IMR-90 (cell line): Measurements from ENCODE around the gene EXOC4. TPM values are rescaled to one million over a fixed set of nuclear protein-coding genes. Genes with fewer than 3 reads are reported as not detected.

Source experiments
- ATAC-seq: fragments of 200-7000 bp; cut with Tn5 transposase; 2 replicates; pipeline ENCODE4 v1.9.1; 2020; ENCODE audit warnings: low read depth, mild to moderate bottlenecking, moderate library complexity
- BruUV-seq: library from RNA; stranded (reverse); fragments of 400-500 nt; replicated peaks from 2 replicates; lab custom pipeline; 2021; lab: Mats Ljungman, UMichigan
- CTCF ChIA-PET: fragments of 300-600 bp; formaldehyde crosslinking; extraction: SDS; loops from one replicate; lab custom pipeline; 2021; ENCODE audit warnings: antibody characterized with exemption; lab: Yijun Ruan, JAX
- POLR2A ChIA-PET: fragments of 300-600 bp; sonication (Branson Sonifier 250); formaldehyde crosslinking; loops from one replicate; lab custom pipeline; 2022; ENCODE audit warnings: antibody characterized with exemption; ENCODE audit not compliant: unreplicated experiment; lab: Charles Lee
- DNase-seq: peaks from one replicate; pipeline ENCODE4 v3.0.0; 2013
- H2AFZ ChIP-seq: replicated peaks from 2 replicates; pipeline ENCODE3; 2013; ENCODE audit warnings: low read length, mild to moderate bottlenecking; ENCODE audit not compliant: poor library complexity
- H2AK5ac ChIP-seq: 2 replicates; pipeline ENCODE4 v1.6.1; 2013; ENCODE audit warnings: low read depth, low read length, inconsistent platforms
- H2AK9ac ChIP-seq: replicated peaks from 2 replicates; pipeline ENCODE3; 2013; ENCODE audit warnings: mild to moderate bottlenecking, low read depth, low read length, moderate library complexity; ENCODE audit not compliant: poor library complexity
- H2BK120ac ChIP-seq: 2 replicates; pipeline ENCODE4 v1.6.1; 2013; ENCODE audit warnings: low read depth, low read length, inconsistent platforms
- H2BK15ac ChIP-seq: 3 replicates; pipeline ENCODE4 v1.6.1; 2013; ENCODE audit warnings: low read depth, low read length, inconsistent platforms
- H2BK20ac ChIP-seq: 2 replicates; pipeline ENCODE4 v1.6.1; 2013; ENCODE audit warnings: low read depth, mild to moderate bottlenecking, inconsistent platforms, low read length, moderate library complexity
- H2BK5ac ChIP-seq: 2 replicates; pipeline ENCODE4 v1.6.1; 2013; ENCODE audit warnings: mild to moderate bottlenecking, low read depth, low read length, inconsistent platforms; ENCODE audit not compliant: poor library complexity, severe bottlenecking
- H3K14ac ChIP-seq: replicated peaks from 2 replicates; pipeline ENCODE4 v1.6.1; 2013; ENCODE audit warnings: low read depth, low read length, inconsistent platforms
- H3K18ac ChIP-seq: 2 replicates; pipeline ENCODE4 v1.6.1; 2013; ENCODE audit warnings: low read depth, low read length, control low read depth
- H3K23ac ChIP-seq: 2 replicates; pipeline ENCODE4 v1.6.1; 2013; ENCODE audit warnings: low read depth, low read length, inconsistent platforms
- H3K27ac ChIP-seq: 2 replicates; pipeline ENCODE4 v1.5.1; 2013; ENCODE audit warnings: mild to moderate bottlenecking, control low read depth, low read length; ENCODE audit not compliant: insufficient read depth
- H3K27me3 ChIP-seq: 2 replicates; pipeline ENCODE4 v1.6.1; 2013; ENCODE audit warnings: low read length; ENCODE audit not compliant: control insufficient read depth, insufficient read depth
- H3K36me3 ChIP-seq: 2 replicates; pipeline ENCODE4 v1.6.1; 2013; ENCODE audit warnings: low read length, mixed read lengths; ENCODE audit not compliant: control insufficient read depth, insufficient read depth
- H3K4ac ChIP-seq: 2 replicates; pipeline ENCODE4 v1.6.1; 2013; ENCODE audit warnings: low read depth, low read length, inconsistent platforms
- H3K4me1 ChIP-seq: 2 replicates; pipeline ENCODE4 v1.6.1; 2013; ENCODE audit warnings: low read length, mixed read lengths; ENCODE audit not compliant: control insufficient read depth, insufficient read depth
- H3K4me2 ChIP-seq: 2 replicates; pipeline ENCODE4 v1.6.1; 2013; ENCODE audit warnings: low read depth, mild to moderate bottlenecking, control low read depth, low read length, moderate library complexity
- H3K4me3 ChIP-seq: 2 replicates; pipeline ENCODE4 v1.5.1; 2013; ENCODE audit warnings: low read depth, mild to moderate bottlenecking, control low read depth, low read length, moderate library complexity; ENCODE audit not compliant: insufficient read depth
- H3K56ac ChIP-seq: 2 replicates; pipeline ENCODE4 v1.6.1; 2013; ENCODE audit warnings: low read length, inconsistent platforms; ENCODE audit not compliant: insufficient read depth; ENCODE audit errors: extremely low read depth
- H3K79me1 ChIP-seq, 2 experiments: 2 replicates each; pipeline ENCODE4 v1.6.1; 2013; ENCODE audit warnings: low read length in 2 of 2, inconsistent platforms in 1 of 2, low read depth in 1 of 2
- H3K9ac ChIP-seq: 2 replicates; pipeline ENCODE4 v1.6.1; 2013; ENCODE audit warnings: low read depth, low read length, control low read depth
- H3K9me1 ChIP-seq: 2 replicates; pipeline ENCODE4 v1.6.1; 2013; ENCODE audit warnings: low read length, inconsistent platforms; ENCODE audit not compliant: insufficient read depth
- H3K9me3 ChIP-seq: 2 replicates; pipeline ENCODE4 v1.6.1; 2013; ENCODE audit warnings: low read length; ENCODE audit not compliant: control insufficient read depth, insufficient read depth
- H4K20me1 ChIP-seq: 2 replicates; pipeline ENCODE4 v1.6.1; 2013; ENCODE audit warnings: low read length, inconsistent platforms; ENCODE audit not compliant: insufficient read depth
- H4K5ac ChIP-seq: 2 replicates; pipeline ENCODE4 v1.6.1; 2013; ENCODE audit warnings: mild to moderate bottlenecking, low read depth, low read length, control low read depth
- H4K8ac ChIP-seq, 2 experiments: 2 replicates each; pipeline ENCODE4 v1.6.1; 2013; ENCODE audit warnings: low read depth in 2 of 2, low read length in 2 of 2, control low read depth in 1 of 2, inconsistent platforms in 1 of 2
- H4K91ac ChIP-seq: 2 replicates; pipeline ENCODE4 v1.6.1; 2013; ENCODE audit warnings: low read depth, low read length, inconsistent platforms; ENCODE audit not compliant: insufficient read depth
- CEBPB ChIP-seq: IDR thresholded peaks from 2 replicates; pipeline ENCODE4 v1.6.1; 2012; ENCODE audit warnings: low read depth, low read length, improper control_type of control experiment
- MAZ ChIP-seq: IDR thresholded peaks from 2 replicates; pipeline ENCODE4 v1.6.1; 2012; ENCODE audit warnings: low read depth, mild to moderate bottlenecking, low read length, improper control_type of control experiment, moderate library complexity, borderline replicate concordance
- MXI1 ChIP-seq: IDR thresholded peaks from 2 replicates; pipeline ENCODE4 v1.6.1; 2012; ENCODE audit warnings: low read depth, mild to moderate bottlenecking, low read length, moderate library complexity, borderline replicate concordance
- WGBS, 2 experiments: methylation state at CpG; one replicate each; pipeline versions ENCODE4 v1.1.5 to v1.1.7; 2013; ENCODE audit warnings: missing lambda C conversion rate in 2 of 2; ENCODE audit not compliant: insufficient read length in 1 of 2; ENCODE audit errors: extremely low coverage in 2 of 2; 5-methylcytosine and 5-hydroxymethylcytosine counted together
- dilution Hi-C: fragments of 300-500 bp; cut with HindIII; formaldehyde crosslinking; loops from one replicate; pipeline ENCODE4 v1.14.3; 2018; ENCODE audit warnings: low sequenced_read_pairs; ENCODE audit not compliant: unreplicated experiment
- in situ Hi-C: fragments of 300-500 bp; cut with MboI; formaldehyde crosslinking; loops from 3 replicates; pipeline ENCODE4 v1.14.3; 2019; ENCODE audit warnings: low sequenced_read_pairs, inconsistent platforms, mixed read lengths
- intact Hi-C: fragments of 100-400 bp; cut with micrococcal nuclease; formaldehyde crosslinking; loops from 2 replicates; pipeline ENCODE4 v1.10.0; 2022
- polyA plus RNA-seq, 3 experiments: library from polyadenylated mRNA; depleted of rRNA; stranded (reverse); fragments of >200 nt; gene quantifications; 2 replicates each; pipeline ENCODE4 v1.2.3, GENCODE V29; 2012; ENCODE audit warnings: low replicate concordance in 1 of 3
- total RNA-seq: library from RNA; depleted of rRNA; stranded (reverse); fragments of >200 nt; gene quantifications from 2 replicates; pipeline ENCODE4 v1.2.3, GENCODE V29; 2012

The EXOC4 gene
- total and polyA plus RNA-seq, 2 of the 4 experiments (the other 2 are of a cell fraction): 25.4 to 94.6 TPM

DNA sequence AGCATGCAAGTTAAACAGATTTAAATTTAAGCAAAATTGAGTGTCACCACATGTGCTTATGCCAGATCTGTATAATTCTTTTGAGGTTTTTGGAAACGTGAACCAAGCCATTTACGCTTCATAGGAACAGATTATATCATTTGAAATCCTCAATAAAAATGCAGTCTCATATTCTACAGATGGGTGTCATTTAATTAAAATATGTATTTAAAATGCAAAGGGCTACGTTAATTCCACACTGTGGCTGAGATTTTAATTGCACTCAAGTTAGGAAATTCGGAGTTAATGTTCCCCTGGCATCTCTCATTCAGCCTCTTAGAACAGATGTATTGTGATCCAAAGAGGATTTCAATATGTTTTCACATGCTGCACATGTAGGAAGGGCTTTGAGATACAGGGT lies 709.8 kb downstream of the EXOC4 start:
- no peaks in the 10 kb centered on the region for H3K4me1 ChIP-seq
- ATAC-seq (no peak), DNase-seq (no peak)
- H2AFZ ChIP-seq: no peak overlapping the region
- H3K27ac ChIP-seq: no peak overlapping the region
- no peak overlapping the region for H4K91ac ChIP-seq
- no peak overlapping the region for H3K56ac ChIP-seq
- no peaks in the 10 kb centered on the region for H4K20me1 ChIP-seq
- H2AK9ac ChIP-seq: no peak overlapping the region
- ChIA-PET POLR2A (no interaction called here), CTCF (no interaction called here)
- TF ChIP-seq MAZ: no peak
- no peak for TF ChIP-seq CEBPB
- TF ChIP-seq MXI1: no peak
- no peaks in the 10 kb centered on the region for H3K79me1 ChIP-seq
- H2BK5ac ChIP-seq: no peak overlapping the region
- no peak overlapping the region for H4K8ac ChIP-seq
- in situ Hi-C loops (no loop called here), dilution Hi-C loops (no loop called here), intact Hi-C loops (no loop called here)
- no peak overlapping the region for H3K14ac ChIP-seq
- no peak overlapping the region for H2BK15ac ChIP-seq
- H3K9me1 ChIP-seq: no peaks in the 10 kb centered on the region
- no peak overlapping the region for H2BK120ac ChIP-seq
- no TSS peak for BruUV-seq
- no peak overlapping the region for H3K4ac ChIP-seq
- no peak overlapping the region for H3K4me2 ChIP-seq
- no peak overlapping the region for H3K23ac ChIP-seq
- H2BK20ac ChIP-seq: no peak overlapping the region
- H3K18ac ChIP-seq: no peak overlapping the region
- no peaks in the 10 kb centered on the region for H3K9me3 ChIP-seq
- no peak overlapping the region for H4K5ac ChIP-seq
- no peaks in the 10 kb centered on the region for H3K27me3 ChIP-seq
- no peaks in the 10 kb centered on the region for H3K36me3 ChIP-seq
- no peak overlapping the region for H3K4me3 ChIP-seq
- H3K9ac ChIP-seq: no peak overlapping the region
- no peak overlapping the region for H2AK5ac ChIP-seq
- WGBS, 2 experiments: no CpG with 5 or more reads among the region's 4 CpGs
